ENCODE data around the gene SEZ6. TPM values are rescaled to one million over a fixed set of nuclear protein-coding genes. Genes with fewer than 3 reads are reported as not detected.

SEZ6 gene
- polyA plus RNA-seq, 1 donor: 0.12 TPM

GRCh38 chr17:28975031-28975430, 30.8 kb downstream of the SEZ6 start:
- no peak for DNase-seq

- no peak for DNase-seq
Measured at GRCh38 chr17:28974451-28974850, 31.4 kb downstream of the SEZ6 start.

GRCh38 chr17:28973425-28973824, 32.4 kb downstream of the SEZ6 start:
- DNase-seq: no peak

- DNase-seq: no peak
Measured at GRCh38 chr17:28972437-28972836, 33.4 kb downstream of the SEZ6 start.

- DNase-seq: peak; percentile 64
Measured at GRCh38 chr17:28970879-28971278, 35.0 kb downstream of the SEZ6 start.

GRCh38 chr17:28969706-28970393, 36.0 kb downstream of the SEZ6 start:
- no peak for DNase-seq

- DNase-seq: no peak
Measured at GRCh38 chr17:28968914-28969295, 36.9 kb downstream of the SEZ6 start.

GRCh38 chr17:28968231-28968913, 37.5 kb downstream of the SEZ6 start:
- no peak for DNase-seq

GRCh38 chr17:28967221-28968135, 38.4 kb downstream of the SEZ6 start:
- DNase-seq: no peak

- DNase-seq: no peak
Measured at GRCh38 chr17:28963841-28964240, 42.0 kb downstream of the SEZ6 start.

GRCh38 chr17:28963055-28963611, 42.7 kb downstream of the SEZ6 start:
- DNase-seq: no peak

GRCh38 chr17:28961391-28961790, 44.4 kb downstream of the SEZ6 start:
- DNase-seq: no peak

- DNase-seq: no peak
Measured at GRCh38 chr17:28960256-28961061, 45.4 kb downstream of the SEZ6 start.

- no peak for DNase-seq
Measured at GRCh38 chr17:28959471-28959871, 46.4 kb downstream of the SEZ6 start.

- no peak for DNase-seq
Measured at GRCh38 chr17:28958820-28959455, 46.9 kb downstream of the SEZ6 start.

- no peak for DNase-seq
Measured at GRCh38 chr17:28957992-28958355, 47.9 kb downstream of the SEZ6 start.

- no peak for DNase-seq
Measured at GRCh38 chr17:28957277-28957991, 48.4 kb downstream of the SEZ6 start.

GRCh38 chr17:28956861-28957260, 49.0 kb downstream of the SEZ6 start:
- no peak for DNase-seq

- DNase-seq: no peak
Measured at GRCh38 chr17:28956112-28956511, 49.7 kb downstream of the SEZ6 start.

GRCh38 chr17:28955408-28955807, 50.4 kb downstream of the SEZ6 start:
- no peak for DNase-seq

GRCh38 chr17:28954886-28955285, 50.9 kb downstream of the SEZ6 start:
- no peak for DNase-seq
